Neural cell (in vitro differentiated cells): ENCODE results near the gene RAC3.

Experiments used
- EP300 ChIP-seq: fragments of 450-650 bp; conservative IDR thresholded peaks from 2 replicates; pipeline ENCODE4 v1.6.1; 2014; ENCODE audit warnings: antibody characterized with exemption, mild to moderate bottlenecking, moderate library complexity; ENCODE audit not compliant: poor library complexity, severe bottlenecking
- EZH2 ChIP-seq: fragments of 200-600, 300-800 bp; shearing (Covaris generic), sonication (generic); IDR thresholded peaks from 2 replicates; pipeline ENCODE4 v1.6.1; 2014; ENCODE audit warnings: antibody characterized with exemption, low read length, borderline replicate concordance, mild to moderate bottlenecking; ENCODE audit not compliant: insufficient read depth, poor library complexity, severe bottlenecking
- MXI1 ChIP-seq: fragments of 450-650 bp; conservative IDR thresholded peaks from 2 replicates; pipeline ENCODE4 v1.6.1; 2014; ENCODE audit warnings: antibody characterized with exemption, mild to moderate bottlenecking; ENCODE audit not compliant: poor library complexity, severe bottlenecking
- POLR2AphosphoS5 ChIP-seq: IDR thresholded peaks from 2 replicates; pipeline ENCODE4 v1.6.1; 2012
- RAD21 ChIP-seq: fragments of 450-650 bp; conservative IDR thresholded peaks from 2 replicates; pipeline ENCODE4 v1.6.1; 2014; ENCODE audit warnings: antibody characterized with exemption, mild to moderate bottlenecking, moderate library complexity
- TAF1 ChIP-seq: IDR thresholded peaks from 2 replicates; pipeline ENCODE4 v1.6.1; 2012; ENCODE audit warnings: low read depth
- TF ChIP-seq, protein P1 (sequence below): fragments of 450-650 bp; IDR thresholded peaks from 2 replicates; pipeline ENCODE4 v1.5.1; 2014; ENCODE audit warnings: antibody characterized with exemption, mild to moderate bottlenecking, moderate library complexity; ENCODE audit not compliant: poor library complexity, severe bottlenecking
- TF ChIP-seq, protein P2 (sequence below): IDR thresholded peaks from 2 replicates; pipeline ENCODE4 v1.6.1; 2012; ENCODE audit warnings: borderline replicate concordance

DNA sequence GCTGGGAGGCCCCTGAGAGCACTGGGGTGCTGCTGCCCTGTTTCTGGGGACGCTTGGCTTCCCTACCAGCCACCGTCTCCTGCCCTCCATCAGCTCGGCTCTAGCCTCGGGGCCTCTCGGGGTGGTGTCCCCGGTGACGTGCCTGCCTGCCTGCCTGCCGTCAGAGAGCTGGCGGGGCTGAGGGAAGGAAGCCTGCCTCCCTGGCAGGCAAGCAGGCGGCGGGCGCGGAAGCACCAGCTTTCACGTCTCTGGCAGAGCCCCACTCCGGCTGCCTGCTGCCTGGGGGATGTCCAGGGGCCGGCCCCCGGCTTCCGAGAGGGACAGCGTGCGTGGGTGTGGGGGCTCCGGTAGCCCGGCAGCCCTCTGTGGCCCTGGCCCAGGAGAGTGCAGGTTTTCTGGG lies 18.1 kb upstream of the RAC3 start:
- TF ChIP-seq, protein P1, sequence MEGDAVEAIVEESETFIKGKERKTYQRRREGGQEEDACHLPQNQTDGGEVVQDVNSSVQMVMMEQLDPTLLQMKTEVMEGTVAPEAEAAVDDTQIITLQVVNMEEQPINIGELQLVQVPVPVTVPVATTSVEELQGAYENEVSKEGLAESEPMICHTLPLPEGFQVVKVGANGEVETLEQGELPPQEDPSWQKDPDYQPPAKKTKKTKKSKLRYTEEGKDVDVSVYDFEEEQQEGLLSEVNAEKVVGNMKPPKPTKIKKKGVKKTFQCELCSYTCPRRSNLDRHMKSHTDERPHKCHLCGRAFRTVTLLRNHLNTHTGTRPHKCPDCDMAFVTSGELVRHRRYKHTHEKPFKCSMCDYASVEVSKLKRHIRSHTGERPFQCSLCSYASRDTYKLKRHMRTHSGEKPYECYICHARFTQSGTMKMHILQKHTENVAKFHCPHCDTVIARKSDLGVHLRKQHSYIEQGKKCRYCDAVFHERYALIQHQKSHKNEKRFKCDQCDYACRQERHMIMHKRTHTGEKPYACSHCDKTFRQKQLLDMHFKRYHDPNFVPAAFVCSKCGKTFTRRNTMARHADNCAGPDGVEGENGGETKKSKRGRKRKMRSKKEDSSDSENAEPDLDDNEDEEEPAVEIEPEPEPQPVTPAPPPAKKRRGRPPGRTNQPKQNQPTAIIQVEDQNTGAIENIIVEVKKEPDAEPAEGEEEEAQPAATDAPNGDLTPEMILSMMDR = no peak
- TF ChIP-seq EZH2 (no peak), RAD21 (no peak), POLR2AphosphoS5 (no peak), EP300 (no peak), TAF1 (no peak), MXI1 (no peak)
- TF ChIP-seq, protein P2, sequence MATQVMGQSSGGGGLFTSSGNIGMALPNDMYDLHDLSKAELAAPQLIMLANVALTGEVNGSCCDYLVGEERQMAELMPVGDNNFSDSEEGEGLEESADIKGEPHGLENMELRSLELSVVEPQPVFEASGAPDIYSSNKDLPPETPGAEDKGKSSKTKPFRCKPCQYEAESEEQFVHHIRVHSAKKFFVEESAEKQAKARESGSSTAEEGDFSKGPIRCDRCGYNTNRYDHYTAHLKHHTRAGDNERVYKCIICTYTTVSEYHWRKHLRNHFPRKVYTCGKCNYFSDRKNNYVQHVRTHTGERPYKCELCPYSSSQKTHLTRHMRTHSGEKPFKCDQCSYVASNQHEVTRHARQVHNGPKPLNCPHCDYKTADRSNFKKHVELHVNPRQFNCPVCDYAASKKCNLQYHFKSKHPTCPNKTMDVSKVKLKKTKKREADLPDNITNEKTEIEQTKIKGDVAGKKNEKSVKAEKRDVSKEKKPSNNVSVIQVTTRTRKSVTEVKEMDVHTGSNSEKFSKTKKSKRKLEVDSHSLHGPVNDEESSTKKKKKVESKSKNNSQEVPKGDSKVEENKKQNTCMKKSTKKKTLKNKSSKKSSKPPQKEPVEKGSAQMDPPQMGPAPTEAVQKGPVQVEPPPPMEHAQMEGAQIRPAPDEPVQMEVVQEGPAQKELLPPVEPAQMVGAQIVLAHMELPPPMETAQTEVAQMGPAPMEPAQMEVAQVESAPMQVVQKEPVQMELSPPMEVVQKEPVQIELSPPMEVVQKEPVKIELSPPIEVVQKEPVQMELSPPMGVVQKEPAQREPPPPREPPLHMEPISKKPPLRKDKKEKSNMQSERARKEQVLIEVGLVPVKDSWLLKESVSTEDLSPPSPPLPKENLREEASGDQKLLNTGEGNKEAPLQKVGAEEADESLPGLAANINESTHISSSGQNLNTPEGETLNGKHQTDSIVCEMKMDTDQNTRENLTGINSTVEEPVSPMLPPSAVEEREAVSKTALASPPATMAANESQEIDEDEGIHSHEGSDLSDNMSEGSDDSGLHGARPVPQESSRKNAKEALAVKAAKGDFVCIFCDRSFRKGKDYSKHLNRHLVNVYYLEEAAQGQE = no peak
